Measurements from ENCODE around the gene TAL1. TPM values are rescaled to one million over a fixed set of nuclear protein-coding genes. Genes with fewer than 3 reads are reported as not detected.

TAL1 gene
- total RNA-seq, 4 donors from 2014 or later: 1.2 to 7.4 (median 2.9) TPM

- no peak for TF ChIP-seq POLR2A (IDR thresholded peaks at IDR 0.05)
- no peak for TF ChIP-seq CTCF (IDR thresholded peaks at IDR 0.05)
- H3K36me3 ChIP-seq: no peaks in the 10 kb centered on the region
- H3K4me3 ChIP-seq: no peak overlapping the region
- no peaks in the 10 kb centered on the region for H3K27me3 ChIP-seq
- no peaks in the 10 kb centered on the region for H3K9me3 ChIP-seq
- DNase-seq: no peak
- H3K27ac ChIP-seq: no peak overlapping the region
- H3K4me1 ChIP-seq: peaks cover 0 to 15% (median 3%) of the 10 kb centered on the region in 4 donors
Observed at GRCh38 chr1:47182676-47183235, 49.3 kb downstream of the TAL1 start.

DNA sequence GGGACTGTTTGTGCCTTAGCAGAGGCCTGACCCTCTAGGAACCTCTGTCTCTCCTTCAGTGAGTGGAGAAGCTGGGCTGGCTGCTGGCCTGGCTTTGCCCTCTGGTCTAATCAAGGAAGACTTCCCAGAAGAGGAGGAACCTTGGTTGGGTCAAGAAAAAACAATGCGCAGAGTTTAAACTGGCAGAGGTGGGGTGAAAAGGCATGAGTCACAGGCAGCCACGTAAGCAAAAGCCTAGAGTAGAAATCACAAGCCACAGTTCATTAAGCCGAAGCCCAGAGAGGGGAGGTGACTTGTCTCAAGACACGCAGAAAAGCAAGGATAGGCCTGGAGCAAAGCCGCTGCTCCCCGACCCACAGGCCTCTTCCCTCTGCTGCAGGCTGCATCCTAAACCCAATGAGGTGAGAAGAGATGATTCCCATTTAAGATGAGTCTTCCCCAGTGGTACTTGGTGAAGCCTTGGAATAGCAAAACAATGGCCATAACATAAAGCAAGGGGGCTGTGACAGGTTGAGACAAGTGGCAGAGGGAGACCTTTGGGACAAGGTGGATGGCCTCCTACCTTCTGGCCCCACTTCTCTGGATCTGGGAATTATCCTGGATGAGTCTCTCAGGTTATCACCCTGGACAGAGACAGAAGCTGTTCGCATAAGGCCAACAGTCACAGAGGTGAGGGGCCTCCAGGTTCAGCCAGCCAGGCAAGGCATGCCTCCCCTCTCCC is 49.9 kb downstream of the TAL1 start:
- Histone ChIP-seq H3K36me3 (no peaks in the 10 kb centered on the region), H3K4me1 (peaks cover 0 to 15% (median 3%) of the 10 kb centered on the region in 4 donors), H3K4me3 (no peak overlapping the region), H3K27me3 (no peaks in the 10 kb centered on the region), H3K27ac (no peak overlapping the region), H3K9me3 (no peaks in the 10 kb centered on the region)
- DNase-seq: no peak
- TF ChIP-seq CTCF (IDR thresholded peaks at IDR 0.05) (no peak), POLR2A (IDR thresholded peaks at IDR 0.05) (no peak)

DNA sequence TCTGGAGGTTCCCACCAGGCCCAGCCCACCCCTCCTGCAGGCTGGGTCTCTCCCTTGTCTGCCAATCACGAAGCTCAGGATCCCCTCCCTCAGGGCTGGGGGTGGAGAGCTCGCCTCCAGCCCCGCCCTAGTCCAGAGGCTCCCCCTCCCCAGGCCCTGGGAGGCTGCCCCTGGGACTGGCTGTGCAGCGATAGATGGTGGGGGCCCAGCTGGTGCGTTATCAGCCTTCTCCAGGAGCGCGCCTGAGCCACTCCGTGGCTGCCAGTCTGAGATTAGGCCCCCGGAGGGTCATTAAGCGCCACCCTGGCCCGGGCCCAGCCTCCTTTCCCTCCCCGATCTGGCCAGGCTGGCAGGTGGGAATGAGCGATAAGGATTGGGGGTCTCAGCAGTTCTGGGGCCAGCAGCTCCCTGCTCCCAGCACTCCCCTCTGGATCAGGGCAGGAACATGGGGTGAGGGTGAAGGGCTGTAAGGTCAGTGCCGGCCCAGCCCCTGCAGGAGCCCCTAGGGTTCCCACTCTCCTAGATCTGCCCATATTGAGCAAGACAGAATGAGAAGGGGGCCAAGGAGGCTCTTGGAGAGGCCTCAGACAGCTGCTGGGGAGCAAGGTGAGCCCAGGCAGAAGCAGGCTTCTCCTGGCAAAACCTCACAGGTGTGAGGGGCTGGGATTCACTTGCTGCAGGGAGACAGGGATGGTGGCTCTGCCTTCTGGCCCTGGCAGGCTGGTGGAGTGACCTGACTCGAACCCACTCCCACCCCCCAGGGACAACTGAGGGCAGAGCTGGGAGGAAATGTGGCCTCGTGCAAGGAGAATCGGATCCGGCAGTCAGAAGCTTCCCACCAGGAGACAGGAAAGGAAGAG is 50.7 kb downstream of the TAL1 start:
- no peak for TF ChIP-seq POLR2A (IDR thresholded peaks at IDR 0.05)
- TF ChIP-seq CTCF (IDR thresholded peaks at IDR 0.05): no peak
- Histone ChIP-seq H3K9me3 (no peaks in the 10 kb centered on the region), H3K4me3 (no peak overlapping the region), H3K27ac (no peak overlapping the region), H3K27me3 (no peaks in the 10 kb centered on the region), H3K36me3 (no peaks in the 10 kb centered on the region), H3K4me1 (peaks cover 0 to 15% (median 3%) of the 10 kb centered on the region in 4 donors)
- no peak for DNase-seq

- Histone ChIP-seq H3K36me3 (no peaks in the 10 kb centered on the region), H3K4me1 (peaks cover 0 to 15% (median 3%) of the 10 kb centered on the region in 4 donors), H3K27ac (no peak overlapping the region), H3K27me3 (no peaks in the 10 kb centered on the region), H3K9me3 (no peaks in the 10 kb centered on the region), H3K4me3 (no peak overlapping the region)
- no peak for DNase-seq
- TF ChIP-seq POLR2A (IDR thresholded peaks at IDR 0.05): no peak
- no peak for TF ChIP-seq CTCF (IDR thresholded peaks at IDR 0.05)
Observed at GRCh38 chr1:47180603-47181094, 51.4 kb downstream of the TAL1 start.

DNA sequence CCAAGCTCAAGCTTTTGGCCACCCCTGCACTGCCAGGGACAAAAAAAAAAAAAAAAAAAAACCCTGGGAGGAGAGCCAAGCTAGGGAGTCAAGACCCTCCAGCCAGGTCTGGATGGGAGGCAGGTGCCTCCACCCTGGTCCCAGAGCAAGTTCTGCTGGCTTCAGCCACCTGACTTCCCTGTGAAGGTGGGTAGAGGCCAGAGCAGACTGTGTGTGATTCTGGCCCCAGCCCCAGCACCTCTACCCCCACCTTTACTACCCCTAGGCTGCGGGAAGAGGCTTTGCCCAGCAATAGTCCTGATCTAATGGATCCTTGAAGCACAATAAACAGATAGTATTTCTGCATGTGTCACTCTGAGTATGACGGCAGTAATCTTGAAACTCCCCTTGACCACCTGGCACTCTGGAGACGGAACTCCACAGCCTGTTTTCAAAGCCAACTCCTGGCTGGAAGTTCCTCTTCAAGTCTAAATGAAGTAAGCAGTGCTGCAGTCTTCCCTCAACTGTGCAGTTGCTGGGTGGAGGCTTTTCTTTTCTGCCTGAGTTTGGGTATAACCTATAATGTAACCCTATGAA is 51.9 kb downstream of the TAL1 start:
- no peaks in the 10 kb centered on the region for H3K36me3 ChIP-seq
- H3K4me1 ChIP-seq: peaks cover 0 to 15% (median 3%) of the 10 kb centered on the region in 4 donors
- no peak for DNase-seq
- H3K4me3 ChIP-seq: peak overlapping the region in 1 of 4 donors; percentile 48
- H3K27ac ChIP-seq: no peak overlapping the region
- TF ChIP-seq POLR2A (IDR thresholded peaks at IDR 0.05) (no peak), CTCF (IDR thresholded peaks at IDR 0.05) (no peak)
- no peaks in the 10 kb centered on the region for H3K9me3 ChIP-seq
- no peaks in the 10 kb centered on the region for H3K27me3 ChIP-seq
